ENCODE results near the gene EHF. TPM values are rescaled to one million over a fixed set of nuclear protein-coding genes. Genes with fewer than 3 reads are reported as not detected.
"Not testable (repeated sequence)": the region's sequence is repeated elsewhere in the genome, so short reads cannot be mapped to it uniquely, and the experiment has no call there.

EHF gene
- total and polyA plus RNA-seq, 2 experiments from 2014 or later, result 5.8 to 9.0 TPM

- no peaks in the 10 kb centered on the region for H3K27me3 ChIP-seq
- H3K9me3 ChIP-seq (ENCODE audit: low read depth), result no peaks in the 10 kb centered on the region
- no peaks in the 10 kb centered on the region for H4K20me1 ChIP-seq (ENCODE audit: insufficient read depth, poor library complexity, severe bottlenecking)
- no peak for TF ChIP-seq EZH2 (IDR thresholded peaks at IDR 0.05; ENCODE audit: borderline replicate concordance)
- TF ChIP-seq CTCF (IDR thresholded peaks at IDR 0.05; ENCODE audit: poor library complexity), result no peak
- no peak for TF ChIP-seq EZH2phosphoT487 (IDR thresholded peaks at IDR 0.05; ENCODE audit: low read depth, severe bottlenecking, unreplicated experiment)
- no peak overlapping the region for H2AFZ ChIP-seq
- no peaks in the 10 kb centered on the region for H3K79me2 ChIP-seq
- no peak overlapping the region for H3K4me3 ChIP-seq
- no peaks in the 10 kb centered on the region for H3K9me2 ChIP-seq (replicated peaks; ENCODE audit: insufficient read depth)
- no peaks in the 10 kb centered on the region for H3K36me3 ChIP-seq (replicated peaks; ENCODE audit: insufficient read depth, low read depth)
- no peak overlapping the region for H3K27ac ChIP-seq
- no peak for DNase-seq (ENCODE audit: low spot score)
- no peaks in the 10 kb centered on the region for H3K4me1 ChIP-seq (ENCODE audit: insufficient read depth)
- H3K4me2 ChIP-seq, result no peak overlapping the region
- 76% methylated on average over 2 of the region's 2 CpGs for WGBS (ENCODE audit: low lambda C conversion rate, missing lambda C conversion rate)
Measured at GRCh38 chr11:34682825-34683224, 61.9 kb downstream of the EHF start.

GRCh38 chr11:34683396-34683795 is 62.5 kb downstream of the EHF start:
- TF ChIP-seq EZH2phosphoT487 (IDR thresholded peaks at IDR 0.05; ENCODE audit: low read depth, severe bottlenecking, unreplicated experiment) (no peak), CTCF (IDR thresholded peaks at IDR 0.05; ENCODE audit: poor library complexity) (no peak), EZH2 (IDR thresholded peaks at IDR 0.05; ENCODE audit: borderline replicate concordance) (no peak)
- no peaks in the 10 kb centered on the region for H3K9me2 ChIP-seq (replicated peaks; ENCODE audit: insufficient read depth)
- WGBS (ENCODE audit: low lambda C conversion rate, missing lambda C conversion rate), result 96% methylated on average over 1 of the region's 1 CpG
- no peaks in the 10 kb centered on the region for H3K4me1 ChIP-seq (ENCODE audit: insufficient read depth)
- DNase-seq (ENCODE audit: low spot score), result no peak
- H3K4me3 ChIP-seq, result no peak overlapping the region
- H2AFZ ChIP-seq, result no peak overlapping the region
- H3K36me3 ChIP-seq (replicated peaks; ENCODE audit: insufficient read depth, low read depth), result no peaks in the 10 kb centered on the region
- H4K20me1 ChIP-seq (ENCODE audit: insufficient read depth, poor library complexity, severe bottlenecking), result no peaks in the 10 kb centered on the region
- no peak overlapping the region for H3K4me2 ChIP-seq
- no peaks in the 10 kb centered on the region for H3K27me3 ChIP-seq
- no peak overlapping the region for H3K27ac ChIP-seq
- no peaks in the 10 kb centered on the region for H3K79me2 ChIP-seq
- no peaks in the 10 kb centered on the region for H3K9me3 ChIP-seq (ENCODE audit: low read depth)

GRCh38 chr11:34685864-34686263 is 65.0 kb downstream of the EHF start:
- Histone ChIP-seq H4K20me1 (ENCODE audit: insufficient read depth, poor library complexity, severe bottlenecking) (no peaks in the 10 kb centered on the region), H3K4me1 (ENCODE audit: insufficient read depth) (no peaks in the 10 kb centered on the region), H3K9me2 (replicated peaks; ENCODE audit: insufficient read depth) (no peaks in the 10 kb centered on the region), H3K27me3 (no peaks in the 10 kb centered on the region), H3K4me2 (no peak overlapping the region), H3K36me3 (replicated peaks; ENCODE audit: insufficient read depth, low read depth) (no peaks in the 10 kb centered on the region), H3K79me2 (no peaks in the 10 kb centered on the region), H2AFZ (no peak overlapping the region), H3K9me3 (ENCODE audit: low read depth) (no peaks in the 10 kb centered on the region), H3K4me3 (no peak overlapping the region), H3K27ac (no peak overlapping the region)
- TF ChIP-seq CTCF (IDR thresholded peaks at IDR 0.05; ENCODE audit: poor library complexity), result no peak
- TF ChIP-seq EZH2phosphoT487 (IDR thresholded peaks at IDR 0.05; ENCODE audit: low read depth, severe bottlenecking, unreplicated experiment), result no peak
- TF ChIP-seq EZH2 (IDR thresholded peaks at IDR 0.05; ENCODE audit: borderline replicate concordance), result no peak
- WGBS (ENCODE audit: low lambda C conversion rate, missing lambda C conversion rate), result 97% methylated on average over 2 of the region's 2 CpGs
- no peak for DNase-seq (ENCODE audit: low spot score)

GRCh38 chr11:34692299-34692698 is 71.4 kb downstream of the EHF start:
- Histone ChIP-seq H3K27ac (peak overlapping the region; percentile 80), H3K9me3 (ENCODE audit: low read depth) (peaks cover 20% of the 10 kb centered on the region), H3K79me2 (peaks cover 43% of the 10 kb centered on the region)
- H4K20me1 ChIP-seq (ENCODE audit: insufficient read depth, poor library complexity, severe bottlenecking); H2AFZ ChIP-seq; H3K4me1 ChIP-seq (ENCODE audit: insufficient read depth); H3K27me3 ChIP-seq; H3K4me2 ChIP-seq; H3K36me3 ChIP-seq (replicated peaks; ENCODE audit: insufficient read depth, low read depth); H3K4me3 ChIP-seq; DNase-seq (ENCODE audit: low spot score); H3K9me2 ChIP-seq (replicated peaks; ENCODE audit: insufficient read depth): not testable (repeated sequence)
- 16% methylated on average over 14 of the region's 26 CpGs for WGBS (ENCODE audit: low lambda C conversion rate, missing lambda C conversion rate)

Data from hepatocyte (in vitro differentiated cells).